Astrocyte of the spinal cord (primary cell): ENCODE measurements around the gene KIT.

Experiments
- DNase-seq: peaks from one replicate; pipeline ENCODE4 v3.0.0; 2011; ENCODE audit warnings: low read depth, low spot score
- H3K4me3 ChIP-seq: 2 replicates; pipeline ENCODE4 v1.5.1; 2011; ENCODE audit warnings: low read depth, mild to moderate bottlenecking, low read length, moderate library complexity
- in situ Hi-C: cut with HindIII; loops from 2 replicates; pipeline ENCODE4 v1.10.0; 2017; ENCODE audit warnings: low sequenced_read_pairs
- TF ChIP-seq, protein P1 (sequence below): IDR thresholded peaks from 2 replicates; pipeline ENCODE4 v1.5.1; 2012; ENCODE audit warnings: low read depth, mild to moderate bottlenecking, low read length, inconsistent platforms

KIT gene

DNA sequence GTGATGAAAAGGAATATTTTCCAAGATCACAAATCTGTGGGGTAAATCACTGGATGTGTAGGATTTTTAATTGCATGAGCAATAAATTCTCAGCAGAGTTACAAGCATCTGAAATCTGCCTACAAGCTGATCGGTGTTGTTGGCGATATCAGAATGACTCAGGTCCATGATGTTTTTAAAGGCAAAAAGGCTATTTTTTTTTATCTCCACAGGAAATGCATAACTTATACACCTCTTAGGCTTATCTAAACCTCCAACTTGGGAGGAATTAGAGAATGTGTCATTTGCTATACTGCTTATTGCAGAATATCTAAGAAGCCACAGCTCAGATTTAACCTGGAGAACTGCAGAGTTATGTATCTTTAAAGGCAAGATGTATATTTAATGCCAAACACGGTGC lies 61.6 kb downstream of the KIT start:
- peak; percentile 0 for DNase-seq
- TF ChIP-seq, protein P1, sequence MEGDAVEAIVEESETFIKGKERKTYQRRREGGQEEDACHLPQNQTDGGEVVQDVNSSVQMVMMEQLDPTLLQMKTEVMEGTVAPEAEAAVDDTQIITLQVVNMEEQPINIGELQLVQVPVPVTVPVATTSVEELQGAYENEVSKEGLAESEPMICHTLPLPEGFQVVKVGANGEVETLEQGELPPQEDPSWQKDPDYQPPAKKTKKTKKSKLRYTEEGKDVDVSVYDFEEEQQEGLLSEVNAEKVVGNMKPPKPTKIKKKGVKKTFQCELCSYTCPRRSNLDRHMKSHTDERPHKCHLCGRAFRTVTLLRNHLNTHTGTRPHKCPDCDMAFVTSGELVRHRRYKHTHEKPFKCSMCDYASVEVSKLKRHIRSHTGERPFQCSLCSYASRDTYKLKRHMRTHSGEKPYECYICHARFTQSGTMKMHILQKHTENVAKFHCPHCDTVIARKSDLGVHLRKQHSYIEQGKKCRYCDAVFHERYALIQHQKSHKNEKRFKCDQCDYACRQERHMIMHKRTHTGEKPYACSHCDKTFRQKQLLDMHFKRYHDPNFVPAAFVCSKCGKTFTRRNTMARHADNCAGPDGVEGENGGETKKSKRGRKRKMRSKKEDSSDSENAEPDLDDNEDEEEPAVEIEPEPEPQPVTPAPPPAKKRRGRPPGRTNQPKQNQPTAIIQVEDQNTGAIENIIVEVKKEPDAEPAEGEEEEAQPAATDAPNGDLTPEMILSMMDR: no peak
- in situ Hi-C loops: no loop called here
- no peak overlapping the region for H3K4me3 ChIP-seq

- in situ Hi-C loops: no loop called here
- no peak for DNase-seq
- no peak overlapping the region for H3K4me3 ChIP-seq
- TF ChIP-seq, protein P1: no peak
These were observed 65.5 kb downstream of the KIT start for GRCh38 chr4:54723220-54723619.

DNA sequence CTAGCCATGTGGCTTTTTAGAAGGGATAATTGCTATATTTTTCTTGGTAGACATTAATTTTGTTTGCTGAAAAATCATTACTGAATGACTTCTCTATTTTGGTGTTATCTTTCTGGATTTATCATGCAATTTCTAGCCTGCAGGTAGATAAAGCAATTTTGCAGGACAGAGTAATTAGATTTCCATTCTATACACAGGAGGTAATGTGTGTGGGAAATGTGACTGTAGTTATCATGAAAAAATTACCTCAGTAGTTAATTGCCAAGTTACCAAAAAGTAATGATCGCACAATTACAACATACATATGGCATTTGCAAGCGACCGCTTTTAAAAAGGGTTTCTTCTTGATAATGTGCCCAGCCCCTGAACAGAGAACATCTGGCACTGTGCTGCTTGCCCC lies 66.1 kb downstream of the KIT start:
- in situ Hi-C loops: no loop called here
- TF ChIP-seq, protein P1: no peak
- DNase-seq: no peak
- H3K4me3 ChIP-seq: no peak overlapping the region

DNA sequence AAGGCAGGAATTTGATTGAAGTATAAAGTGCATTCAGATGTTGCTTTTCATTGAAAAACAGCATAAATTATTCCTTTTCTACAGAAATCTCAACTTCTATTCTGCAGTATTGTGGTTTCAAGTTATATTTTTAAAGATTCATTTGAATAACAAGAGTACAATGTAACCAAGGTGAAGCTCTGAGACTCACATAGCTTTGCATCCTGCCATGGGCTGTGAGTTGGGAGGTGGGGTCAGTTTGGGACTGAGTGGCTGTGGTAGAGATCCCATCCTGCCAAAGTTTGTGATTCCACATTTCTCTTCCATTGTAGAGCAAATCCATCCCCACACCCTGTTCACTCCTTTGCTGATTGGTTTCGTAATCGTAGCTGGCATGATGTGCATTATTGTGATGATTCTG lies 69.2 kb downstream of the KIT start:
- in situ Hi-C loops: no loop called here
- no peak for DNase-seq
- TF ChIP-seq, protein P1: no peak
- H3K4me3 ChIP-seq: no peak overlapping the region

GRCh38 chr4:54727346-54727745 lies 69.6 kb downstream of the KIT start:
- TF ChIP-seq, protein P1: no peak
- in situ Hi-C loops: no loop called here

GRCh38 chr4:54728368-54728767 lies 70.6 kb downstream of the KIT start:
- in situ Hi-C loops: no loop called here
- no peak for DNase-seq
- TF ChIP-seq, protein P1: no peak
- no peak overlapping the region for H3K4me3 ChIP-seq

More at GRCh38 chr4:54727346-54727745, 69.6 kb downstream of the KIT start:
- no peak for DNase-seq
- no peak overlapping the region for H3K4me3 ChIP-seq

GRCh38 chr4:54729256-54729655 lies 71.5 kb downstream of the KIT start:
- no peak for DNase-seq
- H3K4me3 ChIP-seq: no peak overlapping the region
- TF ChIP-seq, protein P1: no peak
- in situ Hi-C loops: no loop called here
